ENCODE measurements around the gene KDM4C.

KDM4C gene

GRCh38 chr9:7086389-7086788 lies 328.6 kb downstream of the KDM4C start:
- no peak overlapping the region for H2AFZ ChIP-seq (ENCODE audit: low read depth)
- no peak overlapping the region for H3K27ac ChIP-seq
- TF ChIP-seq CTCF (conservative IDR thresholded peaks at IDR 0.05; ENCODE audit: low read depth, low read length): no peak
- H3K4me1 ChIP-seq (ENCODE audit: low read depth, poor library complexity, severe bottlenecking): no peaks in the 10 kb centered on the region
- H3K36me3 ChIP-seq (ENCODE audit: insufficient read depth): no peaks in the 10 kb centered on the region
- no peak overlapping the region for H3K9ac ChIP-seq
- no peaks in the 10 kb centered on the region for H3K79me2 ChIP-seq (ENCODE audit: insufficient read depth, low read depth)
- no peaks in the 10 kb centered on the region for H4K20me1 ChIP-seq (ENCODE audit: insufficient read depth)
- no peaks in the 10 kb centered on the region for H3K27me3 ChIP-seq (ENCODE audit: insufficient read depth, low read depth)
- H3K4me2 ChIP-seq: no peak overlapping the region
- H3K4me3 ChIP-seq (IDR thresholded peaks at IDR 0.05; ENCODE audit: insufficient read depth, low read depth, low read length): no peak overlapping the region

GRCh38 chr9:7088611-7089010 lies 330.8 kb downstream of the KDM4C start:
- H3K4me2 ChIP-seq: no peak overlapping the region
- H3K36me3 ChIP-seq (ENCODE audit: insufficient read depth): no peaks in the 10 kb centered on the region
- TF ChIP-seq CTCF (conservative IDR thresholded peaks at IDR 0.05; ENCODE audit: low read depth, low read length): no peak
- no peak overlapping the region for H3K9ac ChIP-seq
- no peak overlapping the region for H3K27ac ChIP-seq
- no peak overlapping the region for H2AFZ ChIP-seq (ENCODE audit: low read depth)
- no peaks in the 10 kb centered on the region for H3K27me3 ChIP-seq (ENCODE audit: insufficient read depth, low read depth)
- no peak overlapping the region for H3K4me3 ChIP-seq (IDR thresholded peaks at IDR 0.05; ENCODE audit: insufficient read depth, low read depth, low read length)
- H3K79me2 ChIP-seq (ENCODE audit: insufficient read depth, low read depth): no peaks in the 10 kb centered on the region
- no peaks in the 10 kb centered on the region for H3K4me1 ChIP-seq (ENCODE audit: low read depth, poor library complexity, severe bottlenecking)
- H4K20me1 ChIP-seq (ENCODE audit: insufficient read depth): no peaks in the 10 kb centered on the region

- Histone ChIP-seq H2AFZ (ENCODE audit: low read depth) (no peak overlapping the region), H3K9ac (no peak overlapping the region), H3K27ac (no peak overlapping the region), H3K4me1 (ENCODE audit: low read depth, poor library complexity, severe bottlenecking) (no peaks in the 10 kb centered on the region), H3K4me2 (no peak overlapping the region), H3K79me2 (ENCODE audit: insufficient read depth, low read depth) (no peaks in the 10 kb centered on the region), H3K27me3 (ENCODE audit: insufficient read depth, low read depth) (no peaks in the 10 kb centered on the region), H4K20me1 (ENCODE audit: insufficient read depth) (no peaks in the 10 kb centered on the region), H3K36me3 (ENCODE audit: insufficient read depth) (no peaks in the 10 kb centered on the region), H3K4me3 (IDR thresholded peaks at IDR 0.05; ENCODE audit: insufficient read depth, low read depth, low read length) (no peak overlapping the region)
- no peak for TF ChIP-seq CTCF (conservative IDR thresholded peaks at IDR 0.05; ENCODE audit: low read depth, low read length)
Measured at GRCh38 chr9:7089406-7090193, 331.8 kb downstream of the KDM4C start.

- H3K27me3 ChIP-seq (ENCODE audit: insufficient read depth, low read depth): no peaks in the 10 kb centered on the region
- no peak overlapping the region for H3K4me2 ChIP-seq
- no peak overlapping the region for H3K9ac ChIP-seq
- no peaks in the 10 kb centered on the region for H3K79me2 ChIP-seq (ENCODE audit: insufficient read depth, low read depth)
- H4K20me1 ChIP-seq (ENCODE audit: insufficient read depth): no peaks in the 10 kb centered on the region
- no peaks in the 10 kb centered on the region for H3K36me3 ChIP-seq (ENCODE audit: insufficient read depth)
- no peak for TF ChIP-seq CTCF (conservative IDR thresholded peaks at IDR 0.05; ENCODE audit: low read depth, low read length)
- H3K4me1 ChIP-seq (ENCODE audit: low read depth, poor library complexity, severe bottlenecking): no peaks in the 10 kb centered on the region
- no peak overlapping the region for H3K4me3 ChIP-seq (IDR thresholded peaks at IDR 0.05; ENCODE audit: insufficient read depth, low read depth, low read length)
- no peak overlapping the region for H2AFZ ChIP-seq (ENCODE audit: low read depth)
- no peak overlapping the region for H3K27ac ChIP-seq
Measured at GRCh38 chr9:7093040-7093439, 335.3 kb downstream of the KDM4C start.

Measured in KMS-11 (cell line).